RPMI7951 (cell line): ENCODE results near the gene CD82. TPM values are rescaled to one million over a fixed set of nuclear protein-coding genes. Genes with fewer than 3 reads are reported as not detected.
"Not testable (repeated sequence)": the region's sequence is repeated elsewhere in the genome, so short reads cannot be mapped to it uniquely, and the experiment has no call there.

Experiments used
- DNase-seq: peaks from one replicate; pipeline ENCODE4 v3.0.0-alpha.2; 2012; ENCODE audit warnings: low read depth
- total RNA-seq: library from RNA; depleted of rRNA; stranded (reverse); fragments of >200 nt; shearing (Covaris generic); gene quantifications from 2 replicates; pipeline ENCODE4 v1.2.3, GENCODE V29; 2014

CD82 gene
- total RNA-seq, 1 experiment from 2014 or later = 83.6 TPM

DNA sequence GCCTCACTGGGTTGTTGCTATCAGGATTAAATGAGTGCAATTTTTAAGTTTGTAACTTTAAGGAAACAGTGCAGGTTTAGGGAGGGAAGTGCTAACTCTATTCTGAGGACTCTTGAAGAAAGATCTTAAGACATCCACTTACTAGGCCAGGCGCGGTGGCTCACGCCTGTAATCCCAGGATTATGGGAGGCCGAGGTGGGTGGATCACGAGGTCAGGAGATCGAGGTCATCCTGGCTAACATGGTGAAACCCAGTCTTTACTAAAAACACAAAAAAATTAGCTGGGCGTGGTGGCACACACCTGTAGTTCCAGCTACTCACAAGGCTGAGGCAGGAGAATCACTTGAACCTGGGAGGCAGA is 5.5 kb upstream of the CD82 start:
- DNase-seq = not testable (repeated sequence)

DNA sequence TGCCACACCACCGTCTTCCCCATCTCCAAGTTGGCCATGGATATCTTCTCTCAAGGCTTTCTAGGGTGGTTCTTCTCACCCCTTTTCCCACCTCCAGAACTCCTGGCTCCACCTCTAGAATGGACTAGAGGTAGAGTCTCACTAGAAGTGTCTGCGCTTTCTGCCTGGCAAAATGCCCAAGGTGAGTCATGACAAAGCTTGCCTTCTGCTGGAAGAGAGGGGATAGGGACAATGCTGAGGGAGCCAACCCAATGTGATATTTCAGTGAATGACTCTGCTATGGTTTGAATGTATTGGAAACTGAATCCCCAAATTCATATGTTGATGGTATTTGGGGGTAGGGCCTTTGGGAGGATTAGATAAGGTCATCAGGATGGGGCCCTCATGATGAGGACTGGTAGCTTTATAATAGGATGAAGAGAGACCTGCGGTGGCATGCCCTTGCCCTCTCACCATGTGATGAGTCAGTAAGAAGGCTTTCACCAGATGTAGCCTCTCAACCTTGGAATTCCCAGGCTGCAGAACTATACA is 4.1 kb upstream of the CD82 start:
- peak; percentile 59 for DNase-seq

DNA sequence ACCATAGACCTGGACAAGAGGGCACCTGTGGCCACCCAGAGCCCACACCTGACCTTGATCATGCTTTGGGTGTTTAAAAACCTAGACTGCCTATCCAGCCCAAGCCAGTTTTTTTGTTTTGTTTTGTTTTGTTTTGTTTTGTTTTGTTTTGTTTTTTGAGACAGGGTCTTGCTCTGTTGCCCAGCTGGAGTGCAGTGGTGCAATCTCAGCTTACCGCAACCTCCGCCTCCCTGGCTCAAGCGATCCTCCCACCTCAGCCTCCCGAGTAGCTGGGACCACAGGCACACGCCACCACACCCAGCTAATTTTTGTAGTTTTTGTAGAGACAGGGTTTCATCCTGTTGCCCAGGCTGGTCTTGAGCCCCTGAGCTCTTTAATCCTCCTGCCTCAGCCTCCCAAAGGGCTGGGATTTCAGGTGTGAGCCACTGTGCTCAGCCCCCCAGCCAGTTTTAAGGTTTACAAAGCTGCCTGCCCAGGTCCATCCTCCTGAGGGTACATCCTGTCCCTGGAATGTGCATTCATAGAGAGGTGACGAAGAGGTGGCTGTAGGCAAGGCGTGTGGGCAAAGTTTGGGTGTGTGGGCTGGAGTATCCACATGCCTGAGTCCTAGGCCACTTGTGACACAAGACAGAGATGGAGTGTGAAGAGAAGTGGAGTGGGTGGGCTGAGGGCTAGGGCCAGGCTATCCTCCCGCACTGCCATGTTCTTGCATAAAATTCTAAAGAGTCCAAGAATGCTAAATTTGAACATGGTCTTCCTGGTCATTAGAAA is 3.3 kb upstream of the CD82 start:
- no peak for DNase-seq

DNA sequence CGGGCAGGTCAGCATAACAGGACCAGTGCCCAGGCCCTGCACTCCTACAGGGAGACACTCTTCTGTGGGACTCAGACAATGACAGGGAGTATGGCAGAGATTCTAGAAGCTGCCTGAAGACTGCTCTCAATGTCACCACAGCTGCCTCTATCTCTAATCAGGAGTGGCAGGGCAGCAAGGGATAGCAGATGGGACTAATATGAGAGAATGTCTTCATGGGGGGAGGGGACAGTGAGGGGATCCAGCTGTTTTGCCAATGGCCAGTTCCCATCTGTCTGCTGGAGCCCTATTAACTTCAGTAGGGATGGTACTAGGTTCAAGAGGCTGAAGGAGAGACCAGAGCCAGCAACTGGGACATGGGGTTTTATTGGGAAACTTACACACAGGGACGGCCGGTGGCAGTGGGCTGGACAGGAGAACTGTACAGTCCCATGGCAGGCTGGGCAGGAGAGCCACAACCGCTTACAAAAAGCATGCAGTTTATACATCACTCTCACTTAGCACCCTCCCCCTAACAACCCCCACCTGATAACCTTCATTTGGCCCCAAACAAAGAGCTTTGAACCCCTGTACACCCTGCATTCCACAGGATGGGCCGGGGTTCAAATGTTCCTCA is 2.5 kb upstream of the CD82 start:
- DNase-seq = no peak

DNA sequence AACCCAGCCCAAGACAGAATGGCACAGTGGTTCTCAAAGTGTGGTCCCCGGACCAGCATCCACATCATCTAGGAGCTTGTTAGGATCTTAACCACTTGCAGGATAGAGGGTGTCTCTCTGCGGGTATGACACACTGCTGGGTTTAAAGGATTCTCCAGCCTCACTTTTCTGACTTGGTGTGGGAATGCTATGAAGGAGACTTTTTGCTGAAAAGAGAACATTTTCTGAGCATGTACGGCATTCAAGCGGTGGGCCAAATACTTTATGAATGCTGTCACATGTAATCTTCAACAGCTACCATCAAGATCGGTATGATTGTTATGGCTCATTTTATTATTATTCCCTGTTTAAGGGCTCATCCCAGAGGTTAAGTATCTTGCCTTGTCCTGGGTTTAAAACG is 1.8 kb upstream of the CD82 start:
- no peak for DNase-seq

DNA sequence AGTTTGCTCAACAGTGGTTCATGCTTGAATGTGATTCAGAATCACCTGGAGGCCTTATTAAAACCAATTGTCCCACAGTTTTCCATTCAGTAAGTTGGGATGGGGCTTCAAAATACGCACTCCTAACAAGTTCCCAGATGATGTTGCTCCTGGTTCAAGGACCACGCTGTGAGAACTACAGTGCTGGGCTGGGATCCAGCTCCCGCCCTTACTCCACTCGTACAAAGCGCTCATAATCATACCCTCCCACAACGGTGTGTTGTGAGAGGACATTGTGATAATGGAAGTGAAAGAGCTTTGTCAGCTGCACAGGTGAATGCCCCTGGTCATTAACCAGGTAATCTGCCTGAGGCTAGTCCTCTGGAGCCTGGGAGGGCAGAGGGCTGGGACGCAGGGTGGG is 1.3 kb upstream of the CD82 start:
- DNase-seq = no peak

DNA sequence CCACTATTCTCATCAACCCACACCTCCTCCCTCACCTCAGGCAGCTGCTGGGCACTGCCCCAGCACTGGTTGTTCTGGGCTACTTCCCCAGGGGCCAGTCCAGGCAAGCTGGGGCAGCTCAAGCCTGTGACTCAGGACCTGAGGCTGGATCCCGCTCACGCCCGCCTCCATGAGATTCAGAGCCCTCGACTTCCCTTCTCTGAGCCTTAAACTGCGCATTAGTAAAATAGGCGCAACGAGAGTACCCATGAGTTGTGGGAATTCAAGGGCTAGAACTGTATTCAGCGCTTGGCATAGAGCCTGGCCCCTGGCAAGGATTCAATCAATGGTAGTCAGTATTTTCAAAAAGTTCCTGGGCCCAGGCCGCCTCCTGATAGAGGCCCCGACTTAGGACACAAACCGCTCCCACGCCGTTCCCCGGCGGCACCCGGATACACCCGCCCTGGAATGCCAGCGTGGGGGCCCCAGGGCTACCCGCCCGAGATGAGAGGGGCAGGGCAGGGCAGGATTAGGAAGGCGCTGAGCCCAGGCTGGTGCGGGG is 723 bp upstream of the CD82 start:
- DNase-seq = peak; percentile 85

DNA sequence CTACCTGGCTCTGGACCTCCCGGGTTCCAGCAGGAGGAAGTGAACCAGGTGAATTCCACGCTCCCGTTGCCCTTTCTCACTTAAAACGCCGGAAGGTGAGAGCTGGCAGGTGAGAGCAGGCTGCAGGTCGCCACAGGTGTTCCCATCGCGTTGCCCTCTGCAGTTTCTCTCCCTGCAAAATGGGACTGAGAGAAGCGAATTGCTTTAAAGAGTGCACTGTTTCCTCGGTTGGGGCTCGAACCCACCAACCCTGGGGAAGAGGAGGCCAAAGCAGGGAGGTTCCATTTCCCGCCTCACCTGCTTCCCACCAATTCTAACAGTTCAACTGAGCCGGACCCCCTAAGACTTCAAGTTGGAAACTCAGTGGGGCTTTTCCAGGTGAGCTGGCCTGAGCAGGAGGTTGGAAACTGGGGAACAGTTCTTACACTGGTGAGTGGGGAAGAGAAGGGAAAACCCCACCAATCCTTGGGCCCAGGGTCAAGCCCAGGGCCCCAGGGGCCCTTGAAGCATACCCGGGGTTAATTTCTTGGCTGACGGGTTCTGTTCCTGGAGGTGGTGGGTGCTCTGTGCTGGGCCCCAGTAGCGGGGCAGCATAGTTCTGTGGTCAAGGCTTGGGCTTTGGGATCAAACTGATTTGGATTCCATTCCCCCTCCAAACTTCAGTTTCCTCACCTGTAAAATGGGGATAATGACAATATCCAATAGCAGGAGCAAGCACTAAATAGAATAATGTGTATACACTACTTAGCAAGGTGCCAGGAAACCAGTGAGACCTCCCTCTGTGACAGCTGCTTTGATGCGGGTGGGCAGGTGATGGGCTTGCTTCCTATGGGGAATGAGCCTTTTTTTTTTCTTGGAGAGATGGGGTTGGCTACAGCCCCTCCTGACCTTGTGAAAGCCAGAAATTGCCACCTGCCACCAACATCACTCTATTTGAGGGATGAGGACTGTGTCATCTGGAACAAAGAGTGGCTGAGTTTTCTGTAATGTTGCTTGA is 788 bp downstream of the CD82 start:
- no peak for DNase-seq

DNA sequence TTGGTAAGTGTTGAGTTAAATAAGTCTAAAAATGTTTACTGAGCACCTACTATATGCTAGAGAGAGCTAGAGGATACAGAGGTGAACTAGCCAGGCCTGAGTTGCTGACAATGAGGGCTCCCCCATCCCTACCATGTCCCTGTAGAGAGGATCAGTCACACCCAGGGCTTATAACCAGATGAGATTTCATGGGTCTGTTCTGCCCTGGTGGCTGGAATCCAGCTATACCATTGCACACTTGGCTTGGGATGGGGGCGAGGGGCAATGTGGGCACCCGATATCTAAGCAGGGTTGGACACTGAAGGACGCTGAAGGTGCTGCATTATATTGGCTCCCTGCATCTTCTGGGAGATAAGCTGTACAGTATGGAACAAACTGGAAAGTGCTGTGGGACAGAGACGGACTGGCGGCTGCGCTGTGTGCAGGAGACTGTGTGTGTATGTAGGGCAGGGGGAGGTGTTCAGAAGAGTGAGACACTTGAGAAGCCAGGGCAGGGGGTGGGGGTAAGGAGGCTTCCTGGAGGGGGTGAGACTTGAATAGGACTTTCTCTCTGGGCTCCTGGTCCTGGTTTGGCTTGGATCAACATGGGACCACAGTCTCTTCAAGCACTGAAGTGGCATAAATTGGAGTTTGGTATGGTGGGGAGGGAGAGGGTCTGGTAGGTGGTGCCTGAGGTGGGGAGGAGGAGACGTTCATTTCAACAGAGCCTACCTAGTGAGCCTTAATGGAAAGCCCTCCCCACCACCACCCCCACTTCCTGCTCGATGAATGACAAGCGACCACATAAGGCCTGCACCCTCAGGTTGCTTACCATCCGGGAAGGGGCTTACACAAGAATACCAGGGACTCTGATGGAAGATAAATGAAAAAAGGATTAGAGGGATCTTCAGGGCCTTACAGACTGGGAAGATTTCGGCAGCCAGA is 1.8 kb downstream of the CD82 start:
- no peak for DNase-seq

DNA sequence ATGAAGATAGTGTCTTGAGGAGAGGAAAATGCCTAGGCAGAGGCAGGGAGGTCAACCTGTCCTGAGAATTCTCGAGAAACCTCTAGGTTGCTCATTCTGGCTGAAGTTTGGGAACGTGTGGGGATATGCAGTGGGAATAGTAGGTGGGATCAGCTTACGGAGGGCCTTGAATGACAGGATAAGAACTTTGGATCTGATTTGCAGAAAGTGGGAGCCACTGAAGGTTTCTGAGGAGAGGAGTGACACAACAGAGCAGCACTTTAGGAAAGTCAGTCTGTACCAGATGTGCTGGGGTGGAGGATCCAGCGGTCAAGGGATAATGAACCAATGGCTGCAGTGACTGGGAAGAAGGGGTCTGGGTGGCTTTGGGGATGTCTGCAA is 2.4 kb downstream of the CD82 start:
- DNase-seq = no peak

DNA sequence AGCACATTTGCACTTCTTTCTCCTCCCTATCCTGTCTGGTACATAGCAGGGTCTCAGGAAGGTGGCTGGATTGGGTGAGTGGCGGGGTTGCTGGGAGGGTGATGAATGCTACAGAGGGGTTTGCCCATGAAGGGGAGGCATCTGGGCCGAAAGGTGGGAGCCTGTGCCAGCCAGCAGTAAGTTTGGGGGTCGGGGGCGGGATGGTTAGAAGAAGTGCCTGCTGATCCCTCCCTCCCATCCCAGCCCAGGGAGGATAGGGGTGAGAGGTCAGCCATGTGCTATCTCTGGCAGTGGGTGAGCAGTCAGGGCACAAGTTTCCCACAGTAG is 2.8 kb downstream of the CD82 start:
- no peak for DNase-seq

DNA sequence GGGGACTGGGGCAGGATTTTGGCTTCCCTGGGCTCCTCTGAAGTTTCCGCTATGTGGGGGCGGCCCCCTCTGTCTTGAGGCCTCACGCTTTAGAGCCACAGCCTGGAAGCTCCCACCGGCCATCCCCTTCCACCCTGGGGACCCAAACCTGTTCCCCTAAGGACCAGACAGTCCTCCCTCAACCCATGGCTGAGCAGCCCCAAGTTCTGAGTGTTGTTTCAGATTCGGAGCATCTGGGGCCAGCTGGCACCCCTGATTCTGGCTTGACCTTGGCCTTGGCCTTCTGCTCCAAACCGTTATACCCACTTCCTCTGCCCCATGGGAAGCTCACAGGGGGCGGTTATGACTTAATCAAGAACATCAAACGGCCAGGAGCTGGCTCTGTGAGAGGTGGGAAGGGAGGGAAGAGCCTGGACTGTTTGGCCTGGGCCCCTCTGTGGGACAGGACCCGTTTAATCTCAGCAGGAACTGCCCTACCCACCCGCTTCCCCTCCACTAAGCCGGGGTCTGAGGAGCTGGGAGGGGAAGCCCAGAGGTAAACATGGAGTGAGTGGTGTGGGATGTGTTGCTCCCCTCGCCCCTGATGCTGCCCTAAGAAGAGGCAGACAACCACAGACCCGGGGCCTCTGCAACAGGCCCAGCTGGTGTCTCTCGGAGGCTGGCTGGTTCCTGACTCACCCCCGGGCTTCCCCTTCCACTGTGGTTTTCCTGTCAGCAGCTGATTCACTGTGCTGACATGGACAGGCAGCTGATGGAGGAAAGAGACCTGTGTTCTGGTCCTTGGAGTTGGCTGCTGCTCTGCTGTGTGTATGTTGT is 3.4 kb downstream of the CD82 start:
- DNase-seq = peak; percentile 95

DNA sequence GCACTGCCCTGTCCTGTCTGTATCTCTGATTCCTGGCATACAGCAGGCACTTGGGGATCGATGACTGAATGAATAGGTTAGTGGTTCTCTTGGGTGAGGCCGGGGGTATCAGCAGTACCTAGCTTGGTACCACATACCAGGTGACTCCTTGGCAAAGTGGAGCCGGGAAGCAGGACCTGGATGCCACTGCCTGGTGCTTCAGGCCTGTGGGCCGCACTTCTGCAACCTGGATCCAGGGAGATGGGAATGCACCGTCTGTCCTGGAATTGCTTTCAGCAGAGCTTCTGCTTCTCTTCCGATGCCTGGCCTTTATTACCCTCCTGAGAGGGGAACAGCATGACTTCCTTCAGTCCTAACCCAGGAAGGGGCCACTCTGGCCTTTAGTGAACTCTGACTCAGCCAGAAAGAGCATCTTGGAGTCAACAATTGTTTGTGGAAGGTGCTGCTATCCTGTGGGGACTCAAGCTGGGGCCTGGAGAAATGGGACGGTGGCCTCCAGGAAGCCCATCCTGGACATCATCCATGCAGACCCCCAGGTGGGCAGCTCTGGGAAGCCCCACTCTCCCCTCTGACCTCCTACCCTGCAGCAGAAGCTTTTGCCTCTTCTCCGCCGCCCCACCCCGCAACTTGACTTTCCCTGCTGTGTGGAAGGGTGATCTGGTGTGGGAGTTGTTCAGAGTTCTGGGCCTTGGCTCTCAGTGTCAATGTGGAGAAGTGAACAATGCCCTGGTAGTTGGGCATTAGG is 5.1 kb downstream of the CD82 start:
- DNase-seq = no peak

DNA sequence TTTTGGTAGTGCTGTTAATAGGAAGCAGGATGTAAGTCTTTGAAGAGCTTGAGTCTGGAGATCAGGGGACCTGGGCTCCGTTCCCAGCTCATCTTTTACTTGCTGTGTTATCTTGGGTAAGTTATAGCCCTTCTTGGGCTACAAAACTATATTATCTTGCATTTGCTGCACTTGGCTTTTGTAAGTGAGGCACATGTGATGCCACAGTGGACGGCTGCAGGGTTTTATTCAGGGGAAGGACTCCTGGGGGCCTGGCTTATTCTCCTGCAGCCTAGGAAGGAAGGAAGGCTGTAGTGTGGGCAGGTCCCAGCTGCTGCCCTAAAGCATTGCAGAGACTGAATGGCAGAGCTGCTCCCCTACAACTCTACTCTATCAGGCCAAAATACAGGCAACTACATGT is 6.4 kb downstream of the CD82 start:
- no peak for DNase-seq

DNA sequence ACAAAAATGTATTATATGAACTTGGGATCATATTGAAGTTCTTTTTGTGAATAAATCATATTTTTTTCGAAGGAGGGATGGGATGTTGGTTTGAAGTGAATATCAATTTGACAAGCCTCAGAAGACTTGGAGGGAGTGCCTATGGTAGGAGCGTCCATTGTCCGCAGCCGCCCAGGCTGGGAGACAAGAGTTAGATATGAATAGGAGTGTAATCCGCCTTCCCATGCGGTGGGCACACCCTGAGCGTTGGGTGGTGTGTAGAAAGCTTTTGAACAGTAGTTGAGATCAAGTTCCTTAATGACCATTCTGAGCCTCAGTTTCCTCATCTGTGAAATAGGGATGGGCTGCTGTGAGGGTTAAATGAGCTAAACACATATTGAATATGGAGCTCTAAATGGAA is 7.0 kb downstream of the CD82 start:
- DNase-seq = no peak

DNA sequence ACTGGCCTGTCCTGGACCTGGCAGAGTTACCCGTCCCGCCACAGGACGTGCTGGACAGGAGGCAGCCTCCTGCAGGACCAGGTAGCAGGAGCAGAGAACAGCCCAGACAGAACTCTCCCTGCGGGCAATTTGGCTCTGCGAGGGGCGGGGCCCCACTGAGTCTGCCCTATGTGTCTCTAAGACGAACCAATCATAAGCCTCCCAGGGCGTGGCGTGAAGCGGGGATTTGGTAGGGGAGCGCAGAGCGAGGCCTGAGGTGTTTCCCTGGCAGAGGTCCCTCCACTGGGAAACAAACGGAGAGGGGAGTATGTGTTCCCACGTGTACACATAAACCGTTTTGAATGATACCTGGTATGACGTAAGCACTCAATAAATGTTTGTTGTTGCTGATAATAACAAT is 7.4 kb downstream of the CD82 start:
- no peak for DNase-seq

DNA sequence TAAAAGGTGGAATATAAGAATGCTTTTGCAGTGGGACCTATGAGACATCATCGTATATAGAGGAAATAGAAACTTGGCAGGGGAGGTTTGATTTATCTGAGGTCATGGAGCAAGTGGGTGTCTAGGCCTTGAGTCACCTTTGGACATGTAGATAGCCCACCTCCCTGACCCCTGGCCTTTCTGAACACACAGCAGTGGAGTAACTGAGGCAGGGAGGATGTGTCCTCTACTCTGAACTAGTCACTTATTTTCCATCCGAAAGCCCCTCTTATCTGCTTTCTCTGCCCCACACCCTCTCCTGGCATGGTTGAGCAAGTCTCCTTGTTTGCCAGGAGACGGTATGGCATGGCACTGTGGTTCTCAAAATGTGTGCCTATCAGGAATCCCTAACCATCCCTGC is 7.9 kb downstream of the CD82 start:
- no peak for DNase-seq

DNA sequence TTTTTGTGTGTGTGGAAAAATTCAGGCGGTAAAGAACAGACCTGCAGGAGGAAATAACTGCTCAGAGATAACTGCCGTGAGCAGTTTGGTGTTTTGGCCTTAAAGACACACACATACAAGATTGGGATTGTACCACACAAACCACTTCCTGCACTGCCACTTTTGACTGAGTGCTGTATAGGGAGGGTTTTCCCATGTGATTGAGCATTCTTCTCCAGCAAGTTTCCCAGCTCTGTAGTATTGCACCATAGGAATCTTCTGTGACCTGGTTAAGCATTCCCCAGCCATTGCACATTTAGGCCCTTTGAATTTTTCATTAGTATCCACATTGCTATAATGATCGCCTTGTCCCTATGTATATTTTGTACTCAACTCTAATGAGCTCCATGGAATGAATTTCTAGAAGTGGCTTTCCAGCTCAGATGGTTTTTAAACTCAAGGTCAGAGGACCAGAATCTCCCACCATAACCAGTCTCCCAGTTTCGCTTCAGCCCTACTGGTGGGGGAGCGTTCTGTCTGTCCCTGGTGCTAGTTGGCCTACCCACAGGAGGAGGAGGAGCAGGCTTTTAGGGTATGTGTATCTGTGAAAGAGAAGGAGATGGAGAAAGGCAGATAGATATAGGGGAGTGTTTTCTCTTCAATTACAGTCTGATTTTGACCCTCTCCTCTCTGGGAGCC is 9.3 kb downstream of the CD82 start:
- peak; percentile 93 for DNase-seq

DNA sequence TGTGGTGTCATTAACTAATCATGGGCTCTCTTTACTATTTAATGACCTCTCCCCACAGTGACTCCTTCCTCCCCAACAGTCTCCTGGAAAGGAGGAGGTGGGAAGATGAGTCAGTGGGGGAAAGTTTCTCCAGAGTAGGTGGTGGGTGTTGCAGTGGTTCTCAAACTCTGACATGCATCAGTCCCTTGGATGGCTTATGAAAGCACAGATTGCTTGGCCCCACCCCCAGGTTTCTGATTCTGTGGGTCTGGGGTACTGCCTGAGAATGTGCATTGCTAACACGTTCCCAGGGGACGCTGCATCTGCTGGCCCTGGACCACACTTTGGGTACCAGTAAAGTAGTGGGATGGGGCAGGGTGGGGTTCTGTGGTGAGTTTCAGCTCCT is 9.8 kb downstream of the CD82 start:
- peak; percentile 64 for DNase-seq
